Activated CD4-positive, alpha-beta T cell treated with anti-CD3 and anti-CD28 coated beads for 48 hours (primary cell): ENCODE results near the gene WDR93.
"Not testable (repeated sequence)": the region's sequence is repeated elsewhere in the genome, so short reads cannot be mapped to it uniquely, and the experiment has no call there.

Experiments used
- DNase-seq: peaks from one replicate; pipeline ENCODE4 v3.0.0-alpha.2; 2020

The WDR93 gene

GRCh38 chr15:89686522-89686921, 4.1 kb upstream of the WDR93 start:
- DNase-seq: no peak

- not testable (repeated sequence) for DNase-seq
Measured at GRCh38 chr15:89689930-89690275, 708 bp upstream of the WDR93 start.

- DNase-seq: no peak
Measured at GRCh38 chr15:89693091-89693490, 2.5 kb downstream of the WDR93 start.

DNA sequence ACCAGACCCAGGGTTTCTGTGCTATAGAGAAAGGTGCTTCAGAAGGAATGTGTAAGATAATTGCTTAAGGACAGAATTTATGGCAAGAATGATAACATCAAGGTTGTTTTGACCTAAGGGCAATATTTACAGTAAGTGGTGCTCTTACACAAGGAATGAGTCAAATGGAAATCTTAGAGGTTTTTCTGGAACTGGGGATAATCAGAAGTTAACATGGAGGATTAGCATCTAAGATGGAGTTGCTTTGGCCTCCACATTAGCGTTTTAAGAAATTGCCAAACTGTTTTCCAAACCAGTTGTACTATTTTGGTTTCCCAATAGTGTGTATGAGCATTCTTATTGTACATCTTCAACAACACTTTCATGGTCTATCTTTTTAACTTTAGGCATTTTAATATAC, 3.1 kb downstream of the WDR93 start:
- no peak for DNase-seq

GRCh38 chr15:89695198-89695597, 4.6 kb downstream of the WDR93 start:
- no peak for DNase-seq

GRCh38 chr15:89704411-89704810, 13.8 kb downstream of the WDR93 start:
- DNase-seq: no peak

GRCh38 chr15:89707577-89707976, 17.0 kb downstream of the WDR93 start:
- DNase-seq: no peak

GRCh38 chr15:89714775-89715174, 24.2 kb downstream of the WDR93 start:
- no peak for DNase-seq

DNA sequence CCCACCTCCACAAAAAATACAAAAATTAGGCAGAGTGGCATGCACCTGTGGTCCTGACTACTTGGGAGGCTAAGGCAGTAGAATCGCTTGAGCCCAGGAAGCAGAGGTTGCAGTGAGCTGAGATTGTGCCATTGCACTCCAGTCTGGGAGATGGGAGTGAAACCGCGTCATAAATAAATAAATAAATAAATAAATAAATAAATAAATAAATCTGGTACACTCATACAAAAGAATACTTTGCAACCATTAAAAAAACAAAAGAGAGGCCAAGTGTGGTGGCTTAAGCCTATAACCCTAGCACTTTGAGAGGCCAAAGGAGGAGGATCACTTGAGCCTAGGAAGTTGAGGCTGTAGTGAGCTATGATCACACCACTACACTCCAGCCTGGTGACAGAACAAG, 32.4 kb downstream of the WDR93 start:
- DNase-seq: no peak

DNA sequence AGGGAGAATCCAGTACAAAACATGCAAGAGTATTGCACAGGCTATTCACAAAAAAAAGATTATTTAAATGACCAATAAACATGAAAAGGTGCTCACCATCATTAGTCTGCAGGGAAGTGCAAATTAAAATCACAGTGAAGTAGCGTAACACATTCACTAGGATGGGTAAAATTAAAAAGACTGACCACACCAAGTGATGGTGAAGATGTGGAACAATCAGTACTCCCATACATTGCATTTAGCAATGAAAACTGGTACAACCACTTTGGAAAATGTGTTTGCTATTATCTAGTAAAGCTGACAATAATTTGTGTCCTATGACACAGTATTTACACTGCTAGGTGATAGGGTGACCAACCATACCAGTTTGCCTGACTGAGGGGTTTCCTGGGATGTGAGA, 34.0 kb downstream of the WDR93 start:
- no peak for DNase-seq

DNA sequence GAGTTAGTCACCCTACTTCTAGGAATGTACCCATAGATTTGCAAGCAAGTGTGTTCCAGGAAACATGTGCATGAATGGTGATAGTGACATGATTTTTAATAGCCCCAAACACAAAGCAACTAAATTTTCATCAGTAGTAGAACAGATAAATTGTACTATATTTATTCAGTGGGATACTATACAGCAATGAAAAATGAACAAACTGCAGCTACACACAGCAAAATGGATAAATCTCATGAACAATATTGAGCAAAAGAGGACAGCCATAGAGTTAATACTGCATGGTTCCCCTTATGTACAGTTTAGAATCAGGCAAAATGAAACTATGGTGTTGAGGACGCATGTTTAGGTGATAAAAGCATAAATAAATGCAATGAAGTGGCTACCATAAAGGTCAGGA, 34.5 kb downstream of the WDR93 start:
- DNase-seq: no peak

- DNase-seq: no peak
Measured at GRCh38 chr15:89728254-89728653, 37.6 kb downstream of the WDR93 start.

DNA sequence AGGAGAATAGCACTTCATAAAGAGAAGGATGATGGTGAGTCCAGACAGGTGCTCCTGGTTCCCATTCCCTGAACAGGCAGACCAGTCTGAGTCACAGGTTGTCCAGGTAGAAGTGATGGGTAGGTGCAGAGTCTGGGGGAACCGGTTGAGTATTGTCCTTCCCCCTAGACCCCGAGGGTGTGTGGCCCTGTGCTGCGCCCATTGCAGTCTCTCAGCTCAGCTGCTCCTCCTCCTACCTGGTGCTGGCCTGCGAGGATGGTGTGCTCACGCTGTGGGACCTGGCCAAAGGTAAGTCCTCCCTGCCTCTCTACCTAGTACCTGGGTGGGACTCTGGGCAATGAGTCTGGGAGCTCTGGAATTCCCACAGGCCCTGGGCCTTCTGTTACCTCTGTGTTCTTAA, 40.7 kb downstream of the WDR93 start:
- DNase-seq: no peak

DNA sequence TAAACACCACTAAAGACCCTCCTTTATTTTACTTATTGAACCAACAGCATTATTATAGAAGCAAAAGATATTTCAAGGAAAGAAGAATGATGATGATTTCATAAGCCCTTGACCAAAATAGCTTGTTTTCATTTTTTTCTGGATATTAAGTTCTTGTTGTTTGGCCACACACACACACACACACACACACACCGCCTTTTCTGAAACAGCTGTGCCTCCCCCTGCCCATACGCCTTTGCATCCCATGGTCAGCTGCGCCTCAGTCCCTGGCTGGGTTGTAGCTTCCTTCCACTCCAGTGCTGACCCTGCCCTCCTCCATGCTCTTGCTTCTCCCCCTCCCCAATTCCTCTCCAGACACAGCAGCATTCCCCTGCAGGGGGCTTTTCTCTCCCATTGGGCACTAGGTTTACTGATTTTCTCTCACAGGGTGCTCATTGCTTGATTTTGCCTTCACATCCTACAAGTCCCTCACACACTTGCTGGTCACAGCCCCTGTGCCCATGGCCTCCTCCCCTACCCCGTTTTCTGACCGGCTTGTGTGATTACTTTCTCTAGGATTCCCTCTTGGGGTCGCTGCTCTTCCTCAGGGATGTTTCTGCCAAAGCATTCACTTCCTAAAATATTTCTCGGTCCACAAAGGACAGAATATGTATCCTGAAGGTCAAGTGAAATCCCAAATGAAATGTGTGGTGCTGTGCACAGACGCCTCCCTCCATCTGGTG, 42.0 kb downstream of the WDR93 start:
- DNase-seq: no peak

GRCh38 chr15:89735773-89736172, 45.2 kb downstream of the WDR93 start:
- DNase-seq: no peak

- DNase-seq: peak; percentile 60
Measured at GRCh38 chr15:89740137-89740536, 49.5 kb downstream of the WDR93 start.

DNA sequence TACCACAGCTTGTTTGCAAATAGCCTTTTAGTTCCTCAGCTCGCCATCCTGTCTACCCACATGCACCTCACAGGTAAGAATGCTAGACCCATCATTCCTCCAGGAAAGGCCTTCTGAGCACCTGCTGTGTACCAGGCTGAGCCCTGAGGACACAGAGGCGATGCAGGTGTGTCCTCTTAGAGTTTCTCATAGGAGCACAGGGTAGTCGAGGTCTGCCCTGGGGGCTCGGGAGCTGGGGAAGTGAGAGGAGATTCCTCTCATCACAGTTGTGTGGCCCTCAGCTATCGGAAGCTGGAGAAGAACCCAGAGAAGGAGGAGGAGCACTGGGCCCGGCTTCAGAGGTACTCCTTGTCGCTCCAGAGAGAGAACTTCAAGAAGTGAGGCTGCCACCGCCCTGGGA, 52.4 kb downstream of the WDR93 start:
- no peak for DNase-seq

DNA sequence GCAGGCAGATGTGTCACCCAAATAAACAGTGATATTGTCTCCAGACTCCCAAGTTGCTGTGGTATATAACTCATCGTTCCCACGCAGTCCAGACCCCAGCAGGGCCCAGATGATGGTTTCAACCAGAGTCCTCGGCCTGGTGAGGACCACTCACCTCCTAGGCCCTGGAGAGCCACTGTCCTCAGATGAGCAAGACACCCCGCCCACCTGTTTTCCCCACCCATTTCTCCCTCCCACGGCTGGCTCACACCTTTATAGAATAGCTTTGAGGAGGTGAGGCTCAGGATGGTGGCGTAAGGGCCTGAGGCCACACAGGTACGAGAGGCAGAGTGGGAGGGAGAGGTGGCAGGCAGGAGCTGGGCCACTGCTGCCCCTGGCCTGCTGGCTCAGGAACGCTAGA, 53.0 kb downstream of the WDR93 start:
- no peak for DNase-seq

DNA sequence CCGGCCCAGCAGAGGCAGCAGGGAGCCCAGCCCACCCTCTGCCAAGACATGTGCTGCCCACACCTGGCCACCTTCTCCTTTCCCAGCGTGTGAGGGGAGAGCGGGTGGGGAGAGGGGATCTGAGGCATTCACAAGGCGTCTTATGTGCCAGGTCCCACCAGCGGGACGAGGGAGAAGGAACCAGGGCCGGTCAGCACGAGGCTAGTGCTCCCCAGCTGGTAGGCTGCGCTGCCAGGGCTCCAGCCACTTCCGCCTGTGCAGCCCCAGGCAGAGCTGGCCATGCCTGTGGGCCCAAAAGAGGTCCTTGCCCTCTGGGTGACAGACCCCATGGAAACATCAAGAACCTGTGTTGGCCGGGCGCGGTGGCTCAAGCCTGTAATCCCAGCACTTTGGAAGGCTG, 54.5 kb downstream of the WDR93 start:
- no peak for DNase-seq

DNA sequence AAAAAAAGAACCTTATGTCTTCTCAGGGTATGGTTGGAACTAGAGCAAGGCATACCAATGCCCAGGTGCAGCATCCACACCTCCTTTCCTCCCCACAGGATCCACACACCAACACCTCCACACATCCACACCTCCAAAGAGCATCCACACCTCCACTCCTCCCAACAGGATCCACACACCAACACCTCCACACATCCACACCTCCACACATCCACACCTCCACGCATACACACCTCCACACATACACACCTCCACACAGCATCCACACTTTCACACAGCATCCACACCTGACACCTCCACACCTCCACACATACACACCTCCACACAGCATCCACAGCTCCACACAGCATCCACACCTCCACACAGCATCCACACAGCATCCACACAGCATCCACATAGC, 55.2 kb downstream of the WDR93 start:
- DNase-seq: no peak

DNA sequence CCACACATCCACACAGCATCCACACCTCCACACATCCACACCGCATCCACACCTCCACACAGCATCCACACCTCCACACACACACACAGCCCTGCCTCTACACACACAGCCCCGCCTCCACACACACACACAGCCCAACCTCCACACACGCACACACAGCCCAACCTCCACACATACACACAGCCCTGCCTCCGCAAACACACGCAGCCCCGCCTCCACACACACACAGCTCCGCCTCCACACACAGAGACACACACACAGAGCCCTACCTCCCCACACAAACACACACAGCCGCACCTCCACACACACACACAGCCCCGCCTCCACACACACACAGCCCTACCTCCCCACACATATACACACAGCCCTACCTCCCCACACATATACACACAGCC, 55.8 kb downstream of the WDR93 start:
- DNase-seq: no peak

DNA sequence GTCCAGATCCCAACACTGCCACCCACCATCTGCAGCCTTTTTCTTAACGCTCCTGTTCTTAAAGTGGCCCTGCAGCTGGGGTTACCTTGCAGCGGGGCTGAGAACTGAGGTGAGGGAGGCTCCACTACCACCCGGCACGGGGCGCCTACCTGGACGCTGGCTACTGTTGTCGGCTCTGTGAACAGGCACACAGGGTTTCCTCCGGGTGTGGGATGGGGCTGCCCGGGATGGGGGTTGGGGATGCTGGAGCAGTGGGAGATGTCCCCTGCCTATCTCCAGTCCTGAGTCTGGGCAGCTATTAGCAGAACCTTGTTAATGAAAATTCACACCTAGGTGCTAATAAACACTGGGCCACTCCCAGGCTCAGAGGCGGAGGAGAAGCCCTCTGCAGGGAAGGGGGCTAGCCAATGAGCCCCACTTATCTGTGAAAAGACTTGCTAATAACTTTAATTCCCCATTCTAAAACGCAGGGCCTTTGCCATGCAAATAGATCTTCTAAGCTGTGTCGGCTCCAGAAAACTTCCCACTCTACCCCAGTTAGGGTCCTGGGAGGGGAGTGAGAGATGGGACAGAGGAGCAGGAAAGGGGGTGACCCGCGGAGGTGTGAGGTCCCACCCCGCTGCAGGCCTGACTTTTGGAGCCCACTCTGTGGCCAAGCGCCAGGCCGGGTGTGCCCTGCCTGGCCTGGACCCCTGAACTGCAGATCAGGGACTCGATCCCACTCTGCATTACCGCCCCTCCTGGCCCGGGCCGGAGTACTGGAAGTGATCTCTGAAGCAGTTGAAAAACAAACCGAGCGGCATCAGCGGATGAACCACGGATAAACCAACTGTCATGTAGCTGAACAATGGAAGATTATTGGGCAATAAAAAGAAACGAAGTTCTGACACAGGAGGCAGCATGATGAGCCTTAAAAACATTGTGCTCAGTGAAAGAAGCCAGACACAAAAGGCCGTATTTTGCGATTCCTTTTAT, 57.4 kb downstream of the WDR93 start:
- DNase-seq: no peak

- DNase-seq: no peak
Measured at GRCh38 chr15:89749054-89749453, 58.4 kb downstream of the WDR93 start.

DNA sequence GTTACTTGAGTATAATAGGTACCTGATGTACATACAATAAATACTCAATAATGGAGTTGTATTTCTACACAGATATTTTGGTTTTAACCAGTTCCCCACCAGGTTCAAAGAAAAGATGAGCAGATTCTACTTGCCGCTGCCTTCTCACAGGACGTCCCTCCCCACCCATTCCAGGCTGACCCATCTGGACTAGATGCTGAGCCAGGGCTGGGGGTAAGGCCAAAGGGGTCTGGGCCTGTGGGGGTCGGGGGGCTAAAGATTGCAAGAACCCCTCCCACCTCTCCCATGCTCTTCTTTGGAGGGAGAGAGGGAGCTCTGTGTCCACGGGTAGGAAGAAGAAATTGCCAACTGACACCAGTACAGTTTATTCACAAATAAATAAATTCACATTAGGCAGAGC, 58.9 kb downstream of the WDR93 start:
- DNase-seq: no peak
